Stimulated activated CD8-positive, alpha-beta memory T cell treated with anti-CD3 and anti-CD28 coated beads, Interleukin-4, amount 100 ng/mL, for 24 hours (primary cell): ENCODE results near the gene POT1.

Experiments used
- DNase-seq: peaks from one replicate; pipeline ENCODE4 v3.0.0-alpha.2; 2020; ENCODE audit warnings: low read depth

Gene POT1

GRCh38 chr7:124801330-124801895 is 128.2 kb downstream of the POT1 start:
- no peak for DNase-seq

- DNase-seq, result no peak
These were observed 129.2 kb downstream of the POT1 start for GRCh38 chr7:124800386-124800785.

GRCh38 chr7:124799448-124799847 is 130.2 kb downstream of the POT1 start:
- DNase-seq, result no peak

- DNase-seq, result no peak
These were observed 132.9 kb downstream of the POT1 start for GRCh38 chr7:124796771-124797170.

- no peak for DNase-seq
These were observed 136.9 kb downstream of the POT1 start for GRCh38 chr7:124792696-124793095.

DNA sequence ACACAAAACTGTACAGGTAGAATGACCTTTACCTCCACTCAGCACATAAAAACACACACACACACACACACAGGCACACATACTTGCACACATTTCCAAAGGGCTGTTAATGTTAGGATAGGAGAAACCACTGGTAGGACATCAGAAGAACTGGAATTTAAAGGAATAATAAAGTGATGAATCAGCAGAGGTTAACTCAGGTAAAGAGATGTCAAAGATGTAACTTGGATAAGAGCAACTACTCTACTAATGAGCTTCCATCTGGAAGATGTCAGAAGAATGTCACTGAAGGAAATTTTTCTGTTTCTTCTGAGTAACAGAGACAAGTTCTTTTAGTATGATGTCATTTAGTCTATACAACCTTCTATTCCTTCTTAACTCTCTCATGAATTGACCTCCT is 137.6 kb downstream of the POT1 start:
- no peak for DNase-seq

DNA sequence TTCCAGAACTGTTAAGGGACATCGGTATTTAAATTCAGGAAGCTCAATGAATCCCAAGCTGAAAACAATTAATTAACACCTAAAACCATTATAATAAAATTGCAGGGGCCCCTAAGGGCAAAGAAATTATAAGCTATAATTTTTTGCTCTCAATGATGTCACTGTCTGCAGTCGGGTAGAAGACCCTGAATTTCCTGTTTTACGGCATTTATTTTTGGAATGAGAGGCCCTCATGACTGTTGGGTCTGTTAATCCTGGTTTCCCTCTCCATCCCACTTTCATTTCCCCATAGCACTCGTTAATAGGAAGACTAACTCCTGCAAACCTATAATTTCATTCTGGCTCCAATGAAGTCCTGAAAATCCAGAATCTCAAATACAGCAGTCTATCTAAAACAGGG is 138.2 kb downstream of the POT1 start:
- no peak for DNase-seq

GRCh38 chr7:124790645-124791044 is 139.0 kb downstream of the POT1 start:
- DNase-seq, result no peak

GRCh38 chr7:124785994-124786393 is 143.6 kb downstream of the POT1 start:
- DNase-seq, result no peak

DNA sequence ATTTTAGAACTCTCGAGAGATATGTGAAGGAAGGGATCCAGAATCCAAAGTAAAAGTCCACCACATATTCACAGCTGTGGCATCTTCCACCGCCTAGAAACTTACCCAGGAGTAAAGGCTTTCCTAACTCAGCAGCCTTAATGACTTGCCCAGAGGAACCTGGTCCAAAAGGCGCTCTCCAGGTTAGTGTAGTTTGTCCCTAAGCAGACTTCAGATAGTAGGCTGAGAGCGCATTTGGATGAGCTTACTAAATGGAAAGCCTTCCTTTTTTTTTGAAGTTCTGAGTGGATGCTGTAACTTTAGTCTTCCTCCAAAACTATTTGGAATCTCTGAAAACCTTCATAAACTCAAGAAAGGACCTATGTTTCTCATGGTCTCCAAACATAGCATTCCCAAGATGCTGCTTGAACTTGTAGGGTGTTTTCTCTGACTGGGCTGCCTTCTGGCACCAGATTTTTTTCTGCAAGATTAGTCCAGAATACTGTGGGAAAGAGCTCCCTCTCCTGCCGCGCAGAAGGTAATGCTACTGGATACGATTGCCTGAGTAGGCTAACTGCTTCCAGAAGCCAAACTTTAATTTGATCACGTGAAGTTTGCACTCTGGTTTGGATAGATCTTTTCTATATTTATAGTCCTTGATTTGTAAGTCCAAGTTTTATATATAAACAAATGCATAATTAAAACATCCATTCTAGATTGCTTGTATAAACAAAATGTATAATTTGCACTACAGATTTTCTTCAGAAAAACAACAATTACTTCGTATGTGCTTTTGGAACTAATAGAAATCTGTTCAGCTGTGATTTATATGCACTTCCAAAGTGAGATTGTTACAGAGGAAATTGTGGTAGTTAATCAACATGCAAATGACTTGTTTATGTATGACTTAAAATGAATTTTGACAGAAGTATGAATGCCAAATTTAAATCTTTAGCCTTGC is 144.5 kb downstream of the POT1 start:
- DNase-seq, result no peak

DNA sequence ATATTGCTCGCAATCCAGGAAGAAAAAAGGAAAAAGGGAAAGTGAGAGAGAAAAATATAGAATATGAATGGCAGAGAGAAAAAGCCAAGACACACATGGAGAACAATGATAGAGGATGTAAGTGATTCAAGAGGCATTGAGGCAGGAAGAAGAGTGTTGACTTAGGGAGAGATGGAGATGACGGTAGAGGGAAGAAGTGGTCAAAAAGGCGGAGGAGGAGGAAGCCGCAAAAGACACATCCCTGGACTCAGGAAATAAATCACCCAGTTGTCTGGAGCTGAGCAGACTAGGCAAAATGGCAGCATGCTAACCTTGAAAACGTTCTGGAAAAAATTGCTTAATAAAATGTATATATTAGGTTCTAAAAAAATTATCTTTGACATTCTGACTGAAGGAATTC is 146.4 kb downstream of the POT1 start:
- DNase-seq, result no peak

- DNase-seq, result no peak
These were observed 147.5 kb downstream of the POT1 start for GRCh38 chr7:124781907-124782734.

DNA sequence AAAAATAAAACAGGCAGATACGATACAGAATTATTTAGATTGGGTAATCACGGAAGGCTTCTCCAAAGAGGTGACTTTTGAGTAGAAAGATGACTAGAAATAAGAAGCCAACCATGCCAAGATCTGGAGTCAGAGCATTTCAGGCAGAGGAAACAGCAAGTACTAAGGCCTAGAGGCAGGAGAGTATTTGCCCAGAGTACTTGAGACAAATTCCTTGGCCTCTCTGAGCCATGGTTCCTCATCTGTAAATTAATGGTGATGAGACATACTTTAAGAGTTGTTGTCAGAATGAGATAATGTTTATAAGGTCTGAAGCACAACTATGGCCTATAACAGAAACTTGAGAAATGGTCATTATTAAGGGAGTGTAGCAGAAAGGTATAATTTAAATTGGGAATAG is 148.2 kb downstream of the POT1 start:
- no peak for DNase-seq

GRCh38 chr7:124780608-124781007 is 149.0 kb downstream of the POT1 start:
- DNase-seq, result no peak

DNA sequence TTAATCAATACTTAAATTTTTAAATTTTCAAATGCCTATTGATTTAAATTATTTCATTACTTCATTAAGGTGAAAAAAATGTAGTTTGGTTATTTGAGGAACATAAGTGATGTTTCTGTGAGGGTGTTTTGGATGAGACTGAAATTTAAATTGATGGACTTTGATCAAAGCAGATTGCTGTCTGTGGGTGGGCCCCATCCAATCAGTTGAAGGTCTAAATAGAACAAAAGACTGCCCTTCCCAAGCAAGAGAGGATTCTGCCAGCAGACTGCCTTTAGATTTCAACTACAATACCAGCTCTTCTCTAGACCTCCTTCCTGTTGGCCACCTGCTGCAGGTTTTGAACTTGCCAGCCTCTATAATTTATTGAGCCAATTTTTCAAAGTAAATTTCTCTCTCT is 149.6 kb downstream of the POT1 start:
- DNase-seq, result no peak

DNA sequence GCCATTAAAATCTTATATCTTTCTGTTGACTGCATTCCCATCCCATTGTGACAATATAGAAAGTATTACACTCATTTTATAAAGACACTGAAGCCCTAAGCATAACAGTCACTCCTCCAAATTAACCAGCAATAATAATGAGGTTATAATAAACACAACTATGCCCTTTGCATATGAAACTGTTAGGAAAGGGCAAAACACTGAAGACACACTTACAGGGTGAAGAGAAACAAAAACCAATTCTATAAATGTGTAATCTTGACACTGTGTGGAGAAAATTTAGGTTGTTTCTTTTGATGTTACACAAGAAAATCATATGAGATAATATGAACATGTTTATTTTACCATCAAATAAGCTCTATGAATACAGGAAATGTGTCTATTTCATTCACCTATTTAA is 150.0 kb downstream of the POT1 start:
- DNase-seq, result no peak

DNA sequence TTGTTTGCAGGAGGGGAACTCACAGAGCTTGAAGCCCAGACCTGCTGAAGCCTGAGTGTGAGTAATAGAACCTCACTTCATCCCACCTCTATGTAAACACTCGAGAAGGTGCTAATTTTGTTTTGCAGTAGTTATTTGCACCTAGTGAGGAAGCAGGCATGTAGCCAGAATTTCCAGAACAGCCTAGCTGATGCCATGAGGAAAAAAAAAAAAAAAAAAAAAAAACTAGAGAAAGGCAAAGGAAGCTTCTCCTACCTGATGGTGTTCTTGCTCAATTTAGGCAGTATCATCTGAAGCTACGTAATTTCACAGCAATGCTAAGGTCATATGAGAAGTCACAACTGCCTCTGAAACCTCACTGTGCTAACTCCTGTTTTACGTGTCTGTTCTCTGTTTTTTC is 150.4 kb downstream of the POT1 start:
- no peak for DNase-seq

DNA sequence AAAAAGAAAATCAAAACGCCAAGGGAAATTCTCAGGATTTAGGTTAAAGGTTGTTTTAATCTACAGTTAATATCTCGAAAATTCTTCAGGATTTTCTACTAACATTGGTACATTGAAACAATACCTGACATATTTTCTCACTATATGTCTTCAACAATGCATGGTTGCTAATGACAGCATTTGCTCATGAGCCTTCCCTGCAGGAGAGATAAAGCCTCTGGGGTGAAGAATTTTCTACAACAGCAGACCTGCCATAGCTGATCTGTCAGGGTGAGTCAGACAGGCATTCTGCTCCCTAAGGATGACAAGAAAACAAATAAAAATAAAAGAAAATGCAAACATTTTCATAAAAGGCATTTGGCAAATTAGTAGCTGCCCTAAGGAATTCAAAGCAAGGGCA is 152.4 kb downstream of the POT1 start:
- DNase-seq, result no peak

DNA sequence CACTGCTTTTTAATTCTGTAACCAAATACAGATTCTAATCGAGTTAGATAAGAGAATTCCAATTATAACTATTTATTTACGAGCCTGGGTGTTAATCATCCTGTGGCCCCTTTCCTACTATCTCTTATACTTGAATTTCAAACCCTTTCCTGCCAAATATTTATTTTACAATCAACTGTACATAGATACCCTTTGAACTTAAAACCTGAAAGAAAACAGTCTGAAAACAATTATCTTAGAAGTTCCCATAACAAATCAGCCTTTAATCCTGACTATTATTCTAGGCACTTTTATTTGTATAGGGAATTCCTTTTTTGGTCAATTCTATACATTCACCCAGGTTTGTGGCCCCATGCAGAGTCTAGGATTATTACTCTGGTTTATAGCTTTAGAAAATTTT is 153.5 kb downstream of the POT1 start:
- DNase-seq, result no peak

DNA sequence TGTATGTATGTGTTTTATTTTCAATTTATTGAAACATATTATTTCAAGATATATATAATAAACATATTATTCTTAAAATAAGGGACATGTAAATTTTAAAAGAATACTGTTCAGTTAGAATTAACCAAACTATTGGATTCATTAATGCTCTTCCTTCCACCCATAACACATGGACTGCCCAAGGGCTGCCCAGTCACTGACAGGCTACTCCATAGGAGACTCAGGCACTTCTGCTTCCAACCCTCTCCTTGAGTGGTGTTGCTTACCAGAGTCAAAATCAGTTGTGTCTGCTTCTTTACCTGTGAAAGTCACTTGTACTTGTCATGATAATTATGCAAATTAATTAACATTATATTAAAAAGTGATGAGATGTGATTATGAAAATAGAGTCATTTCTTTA is 154.2 kb downstream of the POT1 start:
- DNase-seq, result no peak

DNA sequence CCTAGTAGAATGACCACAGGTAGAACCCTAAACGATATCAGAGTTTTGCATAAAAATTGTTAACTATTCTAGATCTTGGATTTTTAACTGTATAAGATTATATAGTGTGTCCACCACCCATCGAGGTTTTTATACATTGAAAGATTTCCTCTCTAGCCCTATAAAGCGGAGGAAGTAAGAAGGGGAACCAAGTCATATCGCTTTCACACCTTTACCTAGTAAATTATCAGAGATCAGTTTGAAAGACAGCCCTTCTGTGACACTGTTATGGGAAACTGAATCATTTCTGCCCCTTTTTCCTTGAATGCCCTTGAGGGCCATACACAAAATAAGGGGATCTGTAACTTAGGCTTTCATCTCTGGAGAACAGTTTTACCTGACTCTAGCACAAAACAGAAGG is 155.7 kb downstream of the POT1 start:
- DNase-seq, result no peak

- no peak for DNase-seq
These were observed 156.3 kb downstream of the POT1 start for GRCh38 chr7:124773339-124773738.
